Heart left ventricle (tissue), 16 donors: Measurements from ENCODE around the gene GOLGA2. TPM values are rescaled to one million over a fixed set of nuclear protein-coding genes. Genes with fewer than 3 reads are reported as not detected.
"Not testable (repeated sequence)": the region's sequence is repeated elsewhere in the genome, so short reads cannot be mapped to it uniquely, and the experiment has no call there.

Experiments
- ATAC-seq, 4 donors: fragments of 200-7000 bp; cut with Tn5 transposase; one replicate each; pipeline ENCODE4 v1.9.1; 2020 to 2022; ENCODE audit warnings: moderate library complexity in 4 of 4, mild to moderate bottlenecking in 3 of 4, moderate number of reproducible peaks in 1 of 4
- DNase-seq, 5 donors: peaks; one replicate each; pipeline ENCODE4 v3.0.0-alpha.2; 2020
- H3K27ac ChIP-seq, 12 donors: fragments of 200-600 bp; sonication (generic) in 4 of 12; one replicate each; pipeline versions ENCODE4 v1.5.0 to v1.8.0; 2016 to 2022; ENCODE audit warnings: mild to moderate bottlenecking in 2 of 12
- H3K27me3 ChIP-seq, 9 donors: fragments of 200-600 bp; sonication (generic) in 2 of 9; one replicate each; pipeline versions ENCODE4 v1.5.1 to v1.8.0; 2016 to 2022; ENCODE audit warnings: mild to moderate bottlenecking in 3 of 9
- H3K36me3 ChIP-seq, 9 donors: fragments of 200-600 bp; sonication (generic) in 2 of 9; one replicate each; pipeline versions ENCODE4 v1.5.0 to v1.8.0; 2018 to 2022; ENCODE audit warnings: mild to moderate bottlenecking in 2 of 9
- H3K4me1 ChIP-seq, 12 donors: fragments of 200-600 bp; sonication (generic) in 4 of 12; one replicate each; pipeline versions ENCODE4 v1.5.0 to v1.8.0; 2016 to 2022; ENCODE audit warnings: mild to moderate bottlenecking in 3 of 12
- H3K4me3 ChIP-seq, 12 donors: fragments of 200-600 bp; sonication (generic) in 4 of 12; one replicate each; pipeline versions ENCODE4 v1.5.0 to v1.8.0; 2017 to 2022; ENCODE audit warnings: mild to moderate bottlenecking in 9 of 12, moderate library complexity in 4 of 12
- H3K9me3 ChIP-seq, 12 donors: fragments of 200-600 bp; sonication (generic) in 4 of 12; one replicate each; pipeline versions ENCODE4 v1.5.0 to v1.8.0; 2016 to 2022; ENCODE audit warnings: mild to moderate bottlenecking in 1 of 12
- POLR2A ChIP-seq, 2 donors: fragments of 450-650 bp; IDR thresholded peaks; one replicate each; pipeline ENCODE4 v1.6.1; 2017; ENCODE audit warnings: antibody characterized with exemption in 2 of 2, mild to moderate bottlenecking in 2 of 2, moderate library complexity in 2 of 2
- WGBS, 4 donors: extraction: QIAGEN DNeasy Blood & Tissue Kit in 2 of 4; methylation state at CpG; one replicate each; pipeline versions ENCODE4 v1.1.5 to v1.1.7; 2013 to 2018; 5-methylcytosine and 5-hydroxymethylcytosine counted together
- intact Hi-C, 10 donors: fragments of 100-400 bp; cut with DNase I; formaldehyde crosslinking; loops; one replicate each; pipeline versions ENCODE4 v1.11.1 to v1.14.2; 2022
- polyA plus RNA-seq, 2 donors: library from polyadenylated mRNA; stranded (reverse); fragments of 200-250 nt; gene quantifications; one replicate each; pipeline ENCODE4 v1.2.3, GENCODE V29; 2013
- total RNA-seq, 9 donors: library from RNA; depleted of rRNA in 2 of 9; stranded (reverse); fragments of >200 nt in 2 of 9; fragmentation: NEBNext Ultra II Directional in 3 of 9; extraction: Animal tissue kit (Norgen Biotek cat#: 25700) in 3 of 9; gene quantifications; one replicate each; pipeline versions ENCODE4 v1.1.0 to v1.2.4, GENCODE V29; 2016 to 2023
- TF ChIP-seq, protein P1 (sequence below), 12 donors: fragments of 200-600 bp; sonication (generic) in 4 of 12; IDR thresholded peaks; one replicate each; pipeline versions ENCODE4 v1.5.0 to v1.8.0; 2018 to 2022; ENCODE audit warnings: antibody characterized with exemption in 12 of 12, mild to moderate bottlenecking in 5 of 12
- donor health status: ischemic (EF 13 %, LVEDD 7.1; RV severe dilation, severe dysfunction).
- donor health status: healthy with polysubstance abuse.
- donor health status: DM: no; HTN: yes; CAD: no.
- donor health status: DM: no; HTN: no; CAD: no.
- donor health status: ischemic (EF 25% LVEDD 6.9; RV normal size, moderate dysfunction).
- donor health status: ischemic (EF 25% LVEDD 5.7; RV mildly dilated, moderate dysfunction).
- donor health status: healthy.
- donor health status: DM: yes; HTN: yes; CAD: no.
- donor health status: ischemic (EF 35%, LVEDD 5.7; RV mildly dilated, moderate dysfunction).
- donor health status: nonischemic (EF 11% LVEDD 7.7; RV severe dilation, severe dysfunction).
- donor health status: DM: yes; HTN: yes; CAD: no.
- donor health status: PGD.
- donor health status: ischemic (EF 29% LVEDD 5.4; RV normal size, mild dysfunction).
- donor health status: nonischemic (EF 23%, LVEDD 6.1; RV moderate dilation, normal function).

The GOLGA2 gene
- total and polyA plus RNA-seq, 11 donors: 68.5 to 144 (median 87.4) TPM

DNA sequence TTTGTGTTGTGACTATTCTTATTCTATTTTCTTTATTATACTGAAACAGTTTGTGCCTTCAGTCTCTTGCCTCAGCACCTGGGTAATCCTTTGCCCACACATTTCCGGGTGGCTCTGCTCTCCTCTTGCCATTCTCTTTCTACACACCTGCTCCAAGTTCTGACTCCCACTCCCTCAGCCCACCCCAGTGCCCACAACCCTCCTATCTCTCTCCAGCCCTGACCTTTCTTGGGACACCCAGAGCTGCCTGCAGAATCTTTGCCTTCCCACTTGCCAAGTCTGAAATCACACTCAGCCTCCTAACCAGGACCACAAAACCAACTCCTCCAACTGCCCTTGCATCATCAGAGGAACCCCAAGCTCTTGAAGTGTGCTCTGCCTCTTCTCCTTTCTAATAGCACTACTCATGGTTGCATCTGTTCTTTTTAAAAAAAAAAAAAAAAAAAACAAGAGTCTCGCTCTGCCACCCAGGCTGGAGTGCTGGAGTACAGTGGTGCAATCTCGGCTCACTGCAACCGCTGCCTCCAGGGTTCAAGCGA lies 4.3 kb upstream of the GOLGA2 start:
- intact Hi-C loops: no loop called here
- peak overlapping the region in 6 of 12 donors; percentile 27 to 57 (median 42) for H3K27ac ChIP-seq
- 92 to 97% (median 94%) methylated on average over 5 of the region's 5 CpGs for WGBS, 4 donors
- no peaks in the 10 kb centered on the region for H3K9me3 ChIP-seq
- peaks cover 0 to 3% (median 0%) of the 10 kb centered on the region in 9 donors for H3K36me3 ChIP-seq
- no peak for DNase-seq
- H3K4me3 ChIP-seq: peak overlapping the region in 1 of 12 donors; percentile 7
- TF ChIP-seq POLR2A (IDR thresholded peaks at IDR 0.05): no peak
- TF ChIP-seq, protein P1, sequence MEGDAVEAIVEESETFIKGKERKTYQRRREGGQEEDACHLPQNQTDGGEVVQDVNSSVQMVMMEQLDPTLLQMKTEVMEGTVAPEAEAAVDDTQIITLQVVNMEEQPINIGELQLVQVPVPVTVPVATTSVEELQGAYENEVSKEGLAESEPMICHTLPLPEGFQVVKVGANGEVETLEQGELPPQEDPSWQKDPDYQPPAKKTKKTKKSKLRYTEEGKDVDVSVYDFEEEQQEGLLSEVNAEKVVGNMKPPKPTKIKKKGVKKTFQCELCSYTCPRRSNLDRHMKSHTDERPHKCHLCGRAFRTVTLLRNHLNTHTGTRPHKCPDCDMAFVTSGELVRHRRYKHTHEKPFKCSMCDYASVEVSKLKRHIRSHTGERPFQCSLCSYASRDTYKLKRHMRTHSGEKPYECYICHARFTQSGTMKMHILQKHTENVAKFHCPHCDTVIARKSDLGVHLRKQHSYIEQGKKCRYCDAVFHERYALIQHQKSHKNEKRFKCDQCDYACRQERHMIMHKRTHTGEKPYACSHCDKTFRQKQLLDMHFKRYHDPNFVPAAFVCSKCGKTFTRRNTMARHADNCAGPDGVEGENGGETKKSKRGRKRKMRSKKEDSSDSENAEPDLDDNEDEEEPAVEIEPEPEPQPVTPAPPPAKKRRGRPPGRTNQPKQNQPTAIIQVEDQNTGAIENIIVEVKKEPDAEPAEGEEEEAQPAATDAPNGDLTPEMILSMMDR (IDR thresholded peaks at IDR 0.05): no peak
- no peaks in the 10 kb centered on the region for H3K27me3 ChIP-seq
- H3K4me1 ChIP-seq: peaks cover 0 to 30% (median 14%) of the 10 kb centered on the region in 12 donors
- no peak for ATAC-seq

DNA sequence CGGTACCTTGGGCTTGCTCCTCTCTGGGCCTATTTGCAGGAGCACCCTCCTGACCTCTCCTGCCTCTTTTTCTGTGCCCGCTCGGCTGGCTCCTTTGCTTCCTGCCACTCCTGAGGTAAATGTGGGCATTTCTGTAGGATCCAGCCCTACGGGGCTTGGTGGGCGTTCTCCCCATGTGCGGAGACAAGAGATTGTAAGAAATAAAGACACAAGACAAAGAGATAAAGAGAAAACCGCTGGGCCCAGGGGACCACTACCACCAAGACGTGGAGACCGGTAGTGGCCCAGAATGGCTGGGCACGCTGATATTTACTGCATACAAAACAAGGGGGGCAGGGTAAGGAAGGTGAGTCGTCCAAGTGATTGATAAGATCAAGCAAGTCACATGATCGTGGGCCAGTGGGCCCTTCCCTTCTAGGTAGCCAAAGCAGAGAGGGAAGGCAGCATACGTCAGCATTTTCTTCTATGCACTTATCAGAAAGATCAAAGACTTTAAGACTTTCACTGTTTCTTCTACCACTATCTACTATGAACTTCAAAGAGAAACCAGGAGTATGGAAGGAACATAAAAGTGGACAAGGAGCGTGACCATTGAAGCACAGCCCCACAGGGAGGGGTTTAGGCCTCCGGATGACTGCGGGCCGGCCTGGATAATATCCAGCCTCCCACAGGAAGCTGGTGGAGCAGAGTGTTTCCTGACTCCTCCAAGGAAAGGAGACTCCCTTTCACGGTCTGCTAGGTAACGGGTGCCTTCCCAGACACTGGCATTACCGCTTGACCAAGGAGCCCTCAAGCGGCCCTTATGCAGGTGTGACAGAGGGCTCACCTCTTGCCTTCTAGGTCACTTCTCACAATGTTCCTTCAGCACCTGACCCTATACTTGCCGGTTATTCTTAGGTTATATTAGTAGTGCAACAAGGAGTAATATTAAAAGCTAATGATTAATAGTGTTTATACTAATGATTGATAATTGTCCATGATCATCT lies 3.6 kb upstream of the GOLGA2 start:
- peak overlapping the region in 3 of 12 donors; percentile 7 to 16 (median 12) for H3K4me3 ChIP-seq
- H3K27me3 ChIP-seq, H3K36me3 ChIP-seq, intact Hi-C loops, ATAC-seq, H3K9me3 ChIP-seq: not testable (repeated sequence)
- DNase-seq: peak in 2 of 5 donors; percentile 33 to 35
- peaks cover 0 to 38% (median 21%) of the 10 kb centered on the region in 12 donors for H3K4me1 ChIP-seq
- peak overlapping the region in 10 of 12 donors; percentile 27 to 57 (median 34) for H3K27ac ChIP-seq
- WGBS, 4 donors: 53 to 68% (median 63%) methylated on average over 22 of the region's 22 CpGs

DNA sequence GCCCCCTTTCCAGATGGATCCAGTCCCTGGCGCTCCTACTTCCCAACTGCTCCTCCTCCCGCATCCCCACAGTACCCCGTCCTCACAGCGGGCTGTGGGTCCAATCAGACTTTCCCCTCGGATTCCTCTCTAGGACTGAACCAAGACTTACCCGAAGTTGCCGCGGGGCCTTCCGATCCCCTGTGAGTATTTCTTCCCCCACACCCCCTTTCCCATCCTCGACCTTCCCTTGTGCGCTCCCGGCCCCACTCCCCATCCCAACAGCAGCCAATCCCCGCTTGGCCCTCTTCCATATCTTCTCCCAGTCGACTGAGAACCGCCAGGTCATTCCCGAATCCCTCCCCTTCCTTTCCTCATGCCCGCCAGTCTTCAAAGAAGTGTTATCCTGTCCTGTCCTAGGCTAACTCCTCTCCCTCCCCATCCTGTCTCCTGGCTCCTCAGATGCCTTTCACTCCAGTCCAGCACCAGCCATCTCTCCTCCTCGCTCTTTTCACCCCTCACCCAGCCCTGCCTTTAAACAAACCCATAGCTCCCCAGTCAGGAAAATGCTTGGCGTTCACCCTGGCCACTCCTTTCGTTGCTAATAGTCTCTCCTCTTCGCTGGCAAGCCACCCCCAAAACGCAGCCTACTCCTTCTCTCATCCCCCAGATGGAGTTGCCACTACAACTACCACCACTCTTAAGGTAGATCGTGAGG lies 915 bp upstream of the GOLGA2 start:
- H3K4me3 ChIP-seq: peak overlapping the region; percentile 55 to 98 (median 92)
- peak overlapping the region; percentile 68 to 95 (median 86) for H3K27ac ChIP-seq
- WGBS, 4 donors: 7 to 10% (median 9%) methylated on average over 23 of the region's 23 CpGs
- no peaks in the 10 kb centered on the region for H3K27me3 ChIP-seq
- intact Hi-C loops: no loop called here
- H3K4me1 ChIP-seq: peaks cover 0 to 41% (median 26%) of the 10 kb centered on the region in 12 donors
- TF ChIP-seq, protein P1 (IDR thresholded peaks at IDR 0.05): no peak
- no peak for TF ChIP-seq POLR2A (IDR thresholded peaks at IDR 0.05)
- H3K36me3 ChIP-seq: peaks cover 0 to 21% (median 20%) of the 10 kb centered on the region in 9 donors
- peak in 4 of 5 donors; percentile 37 to 65 (median 50) for DNase-seq
- H3K9me3 ChIP-seq: no peaks in the 10 kb centered on the region
- ATAC-seq: peak; percentile 2 to 25 (median 14)

DNA sequence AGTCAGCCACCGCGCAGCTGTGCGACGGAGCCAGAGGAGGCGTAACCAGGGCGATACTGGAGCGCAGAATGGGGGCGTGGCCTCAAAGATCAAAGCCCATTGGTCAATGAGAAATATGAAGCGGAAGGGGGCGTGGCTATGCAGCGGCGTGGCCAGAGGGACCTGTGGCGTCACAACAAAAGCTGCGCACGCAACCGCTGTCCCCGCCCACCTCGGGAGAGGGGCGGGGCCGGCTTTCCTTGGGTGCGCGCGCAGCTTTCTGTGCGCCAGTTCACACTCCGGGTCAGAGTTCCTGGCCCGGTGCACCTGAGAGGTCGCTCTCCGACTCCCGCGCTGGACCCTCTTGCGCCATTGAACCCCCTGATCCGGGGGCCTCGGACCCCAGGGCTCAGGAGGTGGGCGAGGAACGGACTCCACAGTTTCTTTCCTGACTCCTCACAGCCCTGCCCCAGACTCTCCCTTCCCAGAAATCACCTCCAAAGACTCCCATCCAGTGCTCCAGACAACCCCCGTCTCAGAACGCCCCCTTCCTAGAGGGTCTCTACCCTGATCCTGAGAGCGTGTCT lies 284 bp upstream of the GOLGA2 start, which contains the start of gene SWI5:
Gene SWI5 (plus strand): TSS at position 269 of the 566 bp plus-strand sequence.
- WGBS, 4 donors: 0 to 2% (median 0%) methylated on average over 15 to 38 of the region's 38 CpGs
- ATAC-seq (peak; percentile 97 to 99 (median 98)), DNase-seq (peak; percentile 100)
- peaks cover 0 to 41% (median 26%) of the 10 kb centered on the region in 12 donors for H3K4me1 ChIP-seq
- H3K27me3 ChIP-seq: no peaks in the 10 kb centered on the region
- H3K27ac ChIP-seq: peak within 1 kb of the TSS; percentile 80 to 97 (median 90)
- peak within 1 kb of the TSS; percentile 72 to 98 (median 93) for H3K4me3 ChIP-seq
- peaks cover 0 to 27% (median 25%) of the 10 kb centered on the region in 9 donors for H3K36me3 ChIP-seq
- intact Hi-C loops: no loop called here
- TF ChIP-seq, protein P1 (IDR thresholded peaks at IDR 0.05): peak in 2 of 12 donors; percentile 5 to 18
- peak; percentile 77 to 97 for TF ChIP-seq POLR2A (IDR thresholded peaks at IDR 0.05)
- no peaks in the 10 kb centered on the region for H3K9me3 ChIP-seq
